ENCODE results near the gene NKD1.

Gene NKD1

DNA sequence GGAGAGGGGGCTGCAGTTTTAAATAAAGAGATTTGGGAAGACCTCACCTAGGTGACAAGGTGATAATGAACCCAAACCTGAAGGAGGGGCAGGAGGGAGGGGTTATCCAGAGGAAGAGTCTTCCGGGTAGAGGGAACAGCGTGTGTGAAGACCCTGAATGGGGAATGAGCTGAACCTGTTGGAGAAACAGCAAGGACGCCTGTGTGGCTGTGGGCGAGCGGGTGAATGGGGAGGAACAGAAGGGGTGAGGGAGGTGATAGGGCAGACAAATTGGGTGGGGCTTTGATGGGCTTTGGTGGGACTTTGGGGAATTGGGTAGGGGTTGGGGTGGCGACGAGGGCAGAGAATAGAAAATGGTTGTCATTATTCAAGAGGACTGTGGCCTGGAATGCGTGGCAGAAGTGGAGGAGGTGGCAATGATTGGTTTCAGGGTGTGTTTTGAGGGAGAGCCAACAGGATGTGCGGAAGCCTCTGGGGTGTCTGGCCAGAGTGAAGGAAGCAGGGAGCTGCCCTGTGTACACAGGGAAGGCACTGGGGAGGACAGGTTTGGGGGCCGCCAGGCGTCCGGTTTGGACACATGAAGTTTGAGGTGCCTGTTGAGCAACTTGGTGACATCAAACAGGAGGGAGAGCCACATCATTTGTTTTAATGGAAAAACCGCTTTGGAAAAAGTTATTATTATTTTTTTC, 48.7 kb downstream of the NKD1 start:
- in situ Hi-C loops (cut with HindIII; ENCODE audit: low pct_unique_long_range_greater_than_20kb, low sequenced_read_pairs) = no loop called here
- TF ChIP-seq JUND (IDR thresholded peaks at IDR 0.05; ENCODE audit: low read depth) = no peak
- DNase-seq (ENCODE audit: low read depth in 1 of 2, low spot score in 1 of 2) = peak; percentile 10 to 47

DNA sequence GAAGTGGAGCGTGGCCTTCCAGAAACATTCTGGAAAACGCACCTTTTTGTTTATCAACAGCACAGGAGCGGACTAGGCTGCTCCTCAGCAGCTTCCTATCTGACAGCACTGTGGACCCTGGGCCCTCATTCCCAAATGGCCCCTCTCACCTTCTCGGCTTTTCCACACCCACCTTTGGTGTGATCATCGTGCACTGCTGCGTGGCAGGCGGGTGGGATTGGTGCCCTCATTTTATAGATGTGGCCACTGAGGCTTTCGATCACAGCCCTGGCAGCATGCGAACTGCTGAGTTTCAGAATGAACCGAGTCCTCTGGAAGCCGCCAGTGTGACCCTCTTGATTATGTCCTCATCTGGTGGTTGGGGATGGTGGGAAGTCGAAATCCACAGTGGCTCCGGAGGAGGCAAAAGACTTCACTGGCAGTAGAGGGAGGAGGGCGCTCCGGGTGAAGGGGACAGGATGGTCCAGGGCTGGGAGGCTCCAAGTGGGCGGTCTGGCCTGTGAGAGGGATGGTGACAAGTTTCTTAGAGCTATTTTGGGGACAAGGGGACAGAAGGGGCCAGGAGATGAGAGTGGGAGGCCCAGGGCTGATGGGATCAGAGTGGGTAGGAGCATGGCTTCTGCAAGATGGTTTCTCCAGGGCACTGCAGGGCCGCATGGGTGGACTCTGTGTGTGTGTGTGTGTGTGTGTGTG, 49.5 kb downstream of the NKD1 start:
- in situ Hi-C loops (cut with HindIII; ENCODE audit: low pct_unique_long_range_greater_than_20kb, low sequenced_read_pairs) = no loop called here
- TF ChIP-seq JUND (IDR thresholded peaks at IDR 0.05; ENCODE audit: low read depth) = no peak
- no peak for DNase-seq (ENCODE audit: low read depth in 1 of 2, low spot score in 1 of 2)

DNA sequence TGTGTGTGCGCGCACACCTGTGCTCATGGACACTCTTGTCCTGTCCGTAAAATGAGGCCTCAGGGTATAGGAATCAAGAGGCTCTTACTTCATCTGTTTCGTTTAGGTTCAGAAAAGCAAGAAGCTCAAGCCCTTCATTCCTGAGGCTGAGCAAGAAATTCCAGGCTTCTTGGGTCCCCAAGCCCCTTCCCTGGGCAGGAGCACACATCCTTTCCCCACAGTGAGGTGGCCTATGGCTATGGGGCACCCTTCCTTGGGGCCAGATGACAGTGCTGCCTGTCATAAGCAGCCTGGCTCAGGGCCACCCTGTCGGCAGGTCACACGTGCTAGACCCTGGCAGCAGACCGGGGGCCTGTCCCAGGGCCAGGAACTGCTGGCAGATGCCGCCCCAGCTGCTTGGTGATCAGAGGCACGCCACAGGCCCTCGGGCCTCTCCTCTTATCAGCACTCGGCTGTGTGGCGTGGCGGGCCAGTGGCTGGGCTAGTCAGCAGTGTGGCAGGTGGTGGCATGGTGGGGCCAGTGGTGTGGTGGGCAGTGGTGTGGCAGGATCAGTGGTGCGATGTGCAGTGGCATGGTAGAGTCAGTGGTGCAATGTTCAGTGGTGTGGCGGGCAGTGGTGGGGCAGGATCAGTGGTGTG, 50.2 kb downstream of the NKD1 start:
- DNase-seq (ENCODE audit: low read depth in 1 of 2, low spot score in 1 of 2) = no peak
- in situ Hi-C loops (cut with HindIII; ENCODE audit: low pct_unique_long_range_greater_than_20kb, low sequenced_read_pairs) = no loop called here
- TF ChIP-seq JUND (IDR thresholded peaks at IDR 0.05; ENCODE audit: low read depth) = no peak

DNA sequence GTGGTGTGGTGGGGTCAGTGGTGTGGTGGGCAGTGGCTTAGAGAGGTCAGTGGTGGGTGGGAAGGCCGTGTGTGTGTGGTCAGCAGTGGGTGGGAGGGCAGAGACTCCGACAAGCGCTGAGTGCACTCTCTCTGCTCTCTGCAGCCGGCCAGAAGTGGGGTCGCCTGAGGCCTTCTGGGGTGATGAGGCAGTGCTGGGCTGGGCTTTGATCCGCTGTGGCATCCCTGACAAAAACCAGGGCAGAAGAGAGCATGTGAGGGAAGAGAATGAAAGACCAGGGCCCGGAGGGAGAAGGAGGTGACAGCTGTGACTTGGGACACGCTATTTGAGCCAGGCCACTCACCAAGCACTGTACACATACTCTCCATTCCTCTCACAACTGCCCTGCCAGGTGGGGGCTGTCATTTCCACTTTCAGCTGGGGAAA, 50.8 kb downstream of the NKD1 start:
- in situ Hi-C loops (cut with HindIII; ENCODE audit: low pct_unique_long_range_greater_than_20kb, low sequenced_read_pairs) = no loop called here
- TF ChIP-seq JUND (IDR thresholded peaks at IDR 0.05; ENCODE audit: low read depth) = no peak
- no peak for DNase-seq (ENCODE audit: low read depth in 1 of 2, low spot score in 1 of 2)

GRCh38 chr16:50599494-50599893, 51.3 kb downstream of the NKD1 start:
- no peak for DNase-seq (ENCODE audit: low read depth in 1 of 2, low spot score in 1 of 2)
- TF ChIP-seq JUND (IDR thresholded peaks at IDR 0.05; ENCODE audit: low read depth) = no peak
- in situ Hi-C loops (cut with HindIII; ENCODE audit: low pct_unique_long_range_greater_than_20kb, low sequenced_read_pairs) = no loop called here

GRCh38 chr16:50600582-50601283, 52.5 kb downstream of the NKD1 start:
- no peak for TF ChIP-seq JUND (IDR thresholded peaks at IDR 0.05; ENCODE audit: low read depth)
- DNase-seq (ENCODE audit: low read depth in 1 of 2, low spot score in 1 of 2) = no peak
- in situ Hi-C loops (cut with HindIII; ENCODE audit: low pct_unique_long_range_greater_than_20kb, low sequenced_read_pairs) = no loop called here

GRCh38 chr16:50601341-50601740, 53.1 kb downstream of the NKD1 start:
- in situ Hi-C loops (cut with HindIII; ENCODE audit: low pct_unique_long_range_greater_than_20kb, low sequenced_read_pairs) = no loop called here
- TF ChIP-seq JUND (IDR thresholded peaks at IDR 0.05; ENCODE audit: low read depth) = no peak
- DNase-seq (ENCODE audit: low read depth in 1 of 2, low spot score in 1 of 2) = no peak

GRCh38 chr16:50602126-50602525, 53.9 kb downstream of the NKD1 start:
- in situ Hi-C loops (cut with HindIII; ENCODE audit: low pct_unique_long_range_greater_than_20kb, low sequenced_read_pairs) = no loop called here
- no peak for TF ChIP-seq JUND (IDR thresholded peaks at IDR 0.05; ENCODE audit: low read depth)
- no peak for DNase-seq (ENCODE audit: low read depth in 1 of 2, low spot score in 1 of 2)

DNA sequence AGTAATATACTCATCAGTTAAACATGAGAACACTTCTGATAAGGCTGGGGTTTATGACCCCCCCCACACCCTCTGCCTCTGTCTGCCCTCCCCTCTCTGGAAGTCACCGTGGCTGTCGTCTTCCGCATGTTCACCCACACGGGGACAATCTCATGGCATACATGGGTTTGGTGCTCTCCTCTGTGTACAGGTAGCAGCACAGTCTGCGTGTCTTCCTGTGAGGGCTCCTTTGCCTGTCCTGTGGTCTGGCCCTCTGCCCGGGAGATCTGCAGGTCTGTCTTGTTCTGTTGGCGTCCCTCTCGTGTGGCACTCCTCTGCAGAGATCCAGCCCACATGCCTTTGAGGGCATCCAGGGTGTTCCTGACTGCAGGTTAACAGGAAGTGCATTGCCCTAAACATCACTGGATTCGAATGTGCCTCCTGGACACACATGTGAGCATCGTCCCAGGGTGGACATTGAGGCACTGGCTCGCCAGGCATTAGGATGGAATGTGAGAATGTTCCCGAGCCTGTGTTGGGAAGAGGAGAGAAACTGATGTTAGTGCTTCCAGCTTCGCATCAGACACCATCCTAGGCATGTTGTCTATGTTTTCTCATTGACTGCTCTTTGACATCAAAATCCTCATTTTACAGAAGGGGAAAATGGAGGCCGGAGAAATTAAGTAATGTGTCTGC, 54.5 kb downstream of the NKD1 start:
- DNase-seq (ENCODE audit: low read depth in 1 of 2, low spot score in 1 of 2) = peak in 1 of 2 experiments; percentile 46
- no peak for TF ChIP-seq JUND (IDR thresholded peaks at IDR 0.05; ENCODE audit: low read depth)
- in situ Hi-C loops (cut with HindIII; ENCODE audit: low pct_unique_long_range_greater_than_20kb, low sequenced_read_pairs) = no loop called here

DNA sequence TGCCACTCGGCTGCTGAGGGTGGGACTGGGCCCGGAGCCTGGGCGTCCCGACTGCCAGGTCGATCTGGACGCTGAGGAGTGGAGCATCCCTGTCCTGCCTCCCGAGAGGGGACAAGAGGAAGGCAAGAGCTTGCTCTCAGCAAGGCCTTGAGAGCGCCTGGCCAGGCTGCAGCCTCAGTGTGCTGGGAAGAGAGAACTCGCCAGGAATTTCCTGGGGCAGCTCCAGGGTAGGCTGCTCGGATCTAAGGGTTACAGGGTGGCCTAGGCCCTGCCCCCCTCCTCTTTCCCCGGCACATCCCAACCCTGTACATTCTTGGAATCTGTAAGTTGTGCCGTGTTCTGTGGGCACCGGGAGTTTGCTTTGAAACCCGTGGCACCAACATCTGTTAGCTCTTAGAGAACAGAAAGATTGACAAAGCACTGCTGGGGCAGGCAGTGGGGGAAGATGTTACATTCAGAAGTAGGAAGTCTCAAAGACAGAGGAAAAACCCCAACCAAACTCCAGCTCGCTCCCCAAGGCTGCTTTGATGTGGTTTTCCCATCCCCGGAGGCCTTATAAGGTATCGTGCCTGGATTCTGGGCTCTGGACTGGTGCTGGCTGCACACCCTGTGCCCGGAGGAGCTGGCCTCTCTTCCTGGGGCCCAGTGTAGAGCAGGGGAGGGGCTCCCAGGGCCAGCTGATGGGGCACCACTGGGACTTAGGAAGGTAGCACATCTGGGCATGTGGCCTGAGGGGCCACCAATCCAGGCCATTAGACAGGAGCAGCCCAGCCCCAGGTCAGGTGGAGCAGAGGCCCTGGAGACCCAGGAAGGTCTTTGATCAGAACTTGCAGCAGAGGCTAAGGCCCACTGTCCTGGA, 55.2 kb downstream of the NKD1 start:
- no peak for TF ChIP-seq JUND (IDR thresholded peaks at IDR 0.05; ENCODE audit: low read depth)
- no peak for DNase-seq (ENCODE audit: low read depth in 1 of 2, low spot score in 1 of 2)
- in situ Hi-C loops (cut with HindIII; ENCODE audit: low pct_unique_long_range_greater_than_20kb, low sequenced_read_pairs) = no loop called here

- TF ChIP-seq JUND (IDR thresholded peaks at IDR 0.05; ENCODE audit: low read depth) = no peak
- DNase-seq (ENCODE audit: low read depth in 1 of 2, low spot score in 1 of 2) = no peak
- in situ Hi-C loops (cut with HindIII; ENCODE audit: low pct_unique_long_range_greater_than_20kb, low sequenced_read_pairs) = no loop called here
Observed at GRCh38 chr16:50604065-50604418, 55.8 kb downstream of the NKD1 start.

Data from T47D (cell line).